Endothelial cell of umbilical vein (primary cell): ENCODE results near the gene ZFR2. TPM values are rescaled to one million over a fixed set of nuclear protein-coding genes. Genes with fewer than 3 reads are reported as not detected.

Source experiments
- BruUV-seq: library from RNA; stranded (reverse); fragments of 400-500 nt; replicated peaks from 2 replicates; lab custom pipeline; 2021; lab: Mats Ljungman, UMichigan
- CTCF ChIA-PET: fragments of 300-600, 350-600 bp; sonication (Branson Sonifier 250); formaldehyde crosslinking; loops from one replicate; lab custom pipeline; 2021; ENCODE audit warnings: antibody characterized with exemption, inconsistent platforms; lab: Charles Lee
- POLR2A ChIA-PET: fragments of 300-600, 350-600 bp; sonication (Branson Sonifier 250); formaldehyde crosslinking; loops from one replicate; lab custom pipeline; 2021; ENCODE audit warnings: antibody characterized with exemption, inconsistent platforms; lab: Charles Lee
- DNase-seq: peaks from one replicate; pipeline ENCODE4 v3.0.0-alpha.2; 2011; ENCODE audit warnings: low read depth, low spot score
- FAIRE-seq: peaks from 2 replicates; lab custom pipeline; 2011; peaks lifted over from hg19 to GRCh38; lab: Jason Lieb, UNC
- H2AFZ ChIP-seq: 2 replicates; pipeline ENCODE4 v1.6.0; 2012; ENCODE audit warnings: low read depth, low read length, control low read depth, inconsistent platforms
- H3K27ac ChIP-seq: 2 replicates; pipeline ENCODE4 v1.5.1; 2011; ENCODE audit warnings: low read depth, mild to moderate bottlenecking, control low read depth, low read length, moderate library complexity; ENCODE audit not compliant: insufficient read depth
- H3K27me3 ChIP-seq, 2 experiments: 2 replicates each; pipeline versions ENCODE4 v1.6.0 to v1.6.1; 2011; ENCODE audit warnings: low read length in 2 of 2, mixed read lengths in 1 of 2; ENCODE audit not compliant: control insufficient read depth in 2 of 2, insufficient read depth in 2 of 2
- H3K36me3 ChIP-seq, 2 experiments: 2 replicates in 1 of 2; 3 replicates in 1 of 2; pipeline ENCODE4 v1.5.1; 2011; ENCODE audit warnings: low read length in 2 of 2, mild to moderate bottlenecking in 1 of 2, moderate library complexity in 1 of 2; ENCODE audit not compliant: control insufficient read depth in 2 of 2, insufficient read depth in 2 of 2; ENCODE audit errors: extremely low read depth in 1 of 2
- H3K4me1 ChIP-seq: 3 replicates; pipeline ENCODE4 v1.5.1; 2011; ENCODE audit warnings: mild to moderate bottlenecking, low read length; ENCODE audit not compliant: control insufficient read depth, insufficient read depth; ENCODE audit errors: extremely low read depth
- H3K4me2 ChIP-seq: 2 replicates; pipeline ENCODE4 v1.6.1; 2011; ENCODE audit warnings: low read length, control low read depth, mixed read lengths; ENCODE audit not compliant: insufficient read depth
- H3K4me3 ChIP-seq, 3 experiments: fragments of 200-600 bp in 1 of 3; sonication (generic), shearing (Covaris generic) in 1 of 3; replicated peaks in 1 of 3; 2 replicates each; pipeline ENCODE4 v1.5.1; 2011 to 2016; ENCODE audit warnings: control low read depth in 3 of 3, low read length in 3 of 3, mild to moderate bottlenecking in 2 of 3, inconsistent platforms in 1 of 3, low read depth in 1 of 3, moderate library complexity in 1 of 3; ENCODE audit not compliant: insufficient read depth in 1 of 3
- H3K79me2 ChIP-seq: 2 replicates; pipeline ENCODE4 v1.6.0; 2012; ENCODE audit warnings: low read length, inconsistent platforms; ENCODE audit not compliant: control insufficient read depth, insufficient read depth
- H3K9ac ChIP-seq: replicated peaks from 2 replicates; pipeline ENCODE3; 2011; ENCODE audit warnings: low read length, control low read depth; ENCODE audit not compliant: insufficient read depth; ENCODE audit errors: extremely low read depth
- H3K9me1 ChIP-seq: replicated peaks from 3 replicates; pipeline ENCODE4 v1.6.0; 2011; ENCODE audit warnings: mild to moderate bottlenecking, low read length; ENCODE audit not compliant: control insufficient read depth, insufficient read depth; ENCODE audit errors: extremely low read depth
- H3K9me3 ChIP-seq: replicated peaks from 2 replicates; pipeline ENCODE4 v1.5.1; 2012; ENCODE audit warnings: low read length, inconsistent platforms; ENCODE audit not compliant: control insufficient read depth, insufficient read depth
- H4K20me1 ChIP-seq: replicated peaks from 2 replicates; pipeline ENCODE3; 2011; ENCODE audit warnings: mild to moderate bottlenecking, low read length; ENCODE audit not compliant: control insufficient read depth, insufficient read depth; ENCODE audit errors: extremely low read depth
- EZH2 ChIP-seq: IDR thresholded peaks from 2 replicates; pipeline ENCODE4 v1.6.1; 2012; ENCODE audit warnings: borderline replicate concordance, low read depth, mild to moderate bottlenecking, moderate library complexity, low read length, inconsistent platforms; ENCODE audit not compliant: severe bottlenecking
- FOS ChIP-seq: IDR thresholded peaks from 2 replicates; pipeline ENCODE4 v1.6.1; 2011; ENCODE audit warnings: mild to moderate bottlenecking, low read length, moderate library complexity, borderline replicate concordance; ENCODE audit not compliant: insufficient read depth
- POLR2A ChIP-seq: IDR thresholded peaks from 2 replicates; pipeline ENCODE4 v1.6.1; 2012; ENCODE audit warnings: low read depth, mild to moderate bottlenecking, control low read depth, low read length
- dilution Hi-C: fragments of 300-500 bp; cut with MboI; formaldehyde crosslinking; loops from one replicate; pipeline ENCODE4 v1.15.0; 2019; ENCODE audit warnings: low sequenced_read_pairs; ENCODE audit not compliant: extremely low pct_ligation_motif_present
- intact Hi-C: fragments of 100-400 bp; cut with micrococcal nuclease; formaldehyde crosslinking; loops from one replicate; pipeline ENCODE4 v1.10.0; 2022
- polyA plus RNA-seq, 4 experiments: library from polyadenylated mRNA; depleted of rRNA in 3 of 4; stranded (reverse) in 3 of 4; unstranded in 1 of 4; fragments of >200 nt; gene quantifications; 2 replicates each; pipeline versions ENCODE4 v1.2.1 to v1.2.3, GENCODE V29; 2011 to 2012; ENCODE audit warnings: missing spikeins in 1 of 4
- total RNA-seq: library from RNA; stranded (reverse); gene quantifications from 2 replicates; pipeline ENCODE4 v1.2.3, GENCODE V29; 2021

The ZFR2 gene
- total and polyA plus RNA-seq, 2 donors (not counting 3 experiments of a cell fraction or from before 2014, with no cell fraction given): not detected

GRCh38 chr19:3826163-3826562, 42.7 kb downstream of the ZFR2 start:
- FAIRE-seq (no peak), DNase-seq (no peak)
- no TSS peak for BruUV-seq
- Histone ChIP-seq H3K9me1 (no peaks in the 10 kb centered on the region), H3K9me3 (no peaks in the 10 kb centered on the region), H2AFZ (no peak overlapping the region), H3K27ac (no peak overlapping the region), H3K4me2 (no peak overlapping the region), H3K9ac (no peak overlapping the region), H3K4me3 (no peak overlapping the region), H3K4me1 (no peaks in the 10 kb centered on the region), H3K79me2 (no peaks in the 10 kb centered on the region), H3K27me3 (no peaks in the 10 kb centered on the region), H3K36me3 (no peaks in the 10 kb centered on the region), H4K20me1 (no peaks in the 10 kb centered on the region)
- intact Hi-C loops: no loop called here
- ChIA-PET POLR2A (no interaction called here), CTCF (no interaction called here)
- no peak for TF ChIP-seq EZH2
- dilution Hi-C loops: no loop called here

GRCh38 chr19:3825286-3825956, 43.4 kb downstream of the ZFR2 start:
- no peaks in the 10 kb centered on the region for H4K20me1 ChIP-seq
- H3K4me3 ChIP-seq: no peak overlapping the region
- H3K27me3 ChIP-seq: no peaks in the 10 kb centered on the region
- DNase-seq (no peak), FAIRE-seq (no peak)
- no peak overlapping the region for H2AFZ ChIP-seq
- no peaks in the 10 kb centered on the region for H3K36me3 ChIP-seq
- no peaks in the 10 kb centered on the region for H3K4me1 ChIP-seq
- BruUV-seq: no TSS peak
- intact Hi-C loops: no loop called here
- ChIA-PET CTCF (no interaction called here), POLR2A (no interaction called here)
- H3K9me1 ChIP-seq: no peaks in the 10 kb centered on the region
- H3K79me2 ChIP-seq: no peaks in the 10 kb centered on the region
- H3K4me2 ChIP-seq: no peak overlapping the region
- H3K9me3 ChIP-seq: no peaks in the 10 kb centered on the region
- H3K9ac ChIP-seq: no peak overlapping the region
- dilution Hi-C loops: no loop called here
- TF ChIP-seq FOS (no peak), POLR2A (no peak)
- no peak overlapping the region for H3K27ac ChIP-seq
